PC-3 (cell line): ENCODE data around the gene TRABD2A.

Source experiments
- EZH2 ChIP-seq: fragments of 300-600 bp; sonication (generic); IDR thresholded peaks from one replicate; pipeline ENCODE4 v1.6.1; 2017; ENCODE audit warnings: antibody characterized with exemption, mild to moderate bottlenecking, low read length; ENCODE audit not compliant: unreplicated experiment
- TF ChIP-seq, protein P1 (sequence below): fragments of 300-600 bp; sonication (generic); conservative IDR thresholded peaks from 2 replicates; pipeline ENCODE4 v1.5.1; 2017; ENCODE audit warnings: antibody characterized with exemption, low read depth, mild to moderate bottlenecking, low read length

DNA sequence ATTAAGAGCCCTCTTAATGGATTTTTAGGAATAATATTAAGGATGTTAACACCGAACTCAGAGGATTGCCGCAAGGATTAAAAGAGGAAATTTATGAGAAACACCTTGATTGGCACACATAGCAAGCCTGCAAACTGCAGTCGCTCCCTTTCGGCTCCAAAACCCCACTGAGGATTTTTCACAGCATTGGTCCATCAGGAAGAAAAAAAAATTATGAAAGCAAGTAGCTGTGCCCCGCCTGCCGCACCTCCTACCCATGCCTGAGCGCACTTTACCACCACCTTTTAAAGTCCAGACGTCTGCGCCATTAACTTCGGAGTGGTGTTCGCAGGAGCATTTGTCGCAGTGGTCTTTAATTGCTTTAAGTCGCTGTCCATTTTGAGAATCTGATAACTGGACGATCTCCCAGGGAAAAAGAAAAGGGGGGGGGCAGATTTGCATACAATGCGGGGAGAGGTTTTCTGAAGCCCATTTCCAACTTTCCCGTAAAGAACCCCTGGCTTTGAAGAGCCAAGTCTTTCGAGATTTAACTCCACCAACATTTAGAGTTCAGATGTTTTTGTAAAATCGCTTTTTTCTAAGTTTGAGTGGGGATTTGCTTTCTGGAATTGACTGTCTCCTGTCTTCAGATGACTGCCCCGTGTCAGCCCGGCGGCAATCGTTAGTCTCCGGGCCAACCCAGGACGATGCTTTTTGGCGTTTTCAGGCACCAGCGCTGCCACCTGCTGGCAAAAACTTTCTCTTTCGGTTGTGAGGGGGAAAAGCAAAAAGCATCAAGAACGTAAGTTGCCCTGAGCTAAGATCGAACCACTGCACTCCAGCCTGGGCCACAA is 913 bp upstream of the TRABD2A start:
- TF ChIP-seq, protein P1, sequence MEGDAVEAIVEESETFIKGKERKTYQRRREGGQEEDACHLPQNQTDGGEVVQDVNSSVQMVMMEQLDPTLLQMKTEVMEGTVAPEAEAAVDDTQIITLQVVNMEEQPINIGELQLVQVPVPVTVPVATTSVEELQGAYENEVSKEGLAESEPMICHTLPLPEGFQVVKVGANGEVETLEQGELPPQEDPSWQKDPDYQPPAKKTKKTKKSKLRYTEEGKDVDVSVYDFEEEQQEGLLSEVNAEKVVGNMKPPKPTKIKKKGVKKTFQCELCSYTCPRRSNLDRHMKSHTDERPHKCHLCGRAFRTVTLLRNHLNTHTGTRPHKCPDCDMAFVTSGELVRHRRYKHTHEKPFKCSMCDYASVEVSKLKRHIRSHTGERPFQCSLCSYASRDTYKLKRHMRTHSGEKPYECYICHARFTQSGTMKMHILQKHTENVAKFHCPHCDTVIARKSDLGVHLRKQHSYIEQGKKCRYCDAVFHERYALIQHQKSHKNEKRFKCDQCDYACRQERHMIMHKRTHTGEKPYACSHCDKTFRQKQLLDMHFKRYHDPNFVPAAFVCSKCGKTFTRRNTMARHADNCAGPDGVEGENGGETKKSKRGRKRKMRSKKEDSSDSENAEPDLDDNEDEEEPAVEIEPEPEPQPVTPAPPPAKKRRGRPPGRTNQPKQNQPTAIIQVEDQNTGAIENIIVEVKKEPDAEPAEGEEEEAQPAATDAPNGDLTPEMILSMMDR, result peak; percentile 87
- TF ChIP-seq EZH2, result no peak
